ENCODE data around the gene GPD1.
"Not testable (repeated sequence)": the region's sequence is repeated elsewhere in the genome, so short reads cannot be mapped to it uniquely, and the experiment has no call there.

The GPD1 gene

DNA sequence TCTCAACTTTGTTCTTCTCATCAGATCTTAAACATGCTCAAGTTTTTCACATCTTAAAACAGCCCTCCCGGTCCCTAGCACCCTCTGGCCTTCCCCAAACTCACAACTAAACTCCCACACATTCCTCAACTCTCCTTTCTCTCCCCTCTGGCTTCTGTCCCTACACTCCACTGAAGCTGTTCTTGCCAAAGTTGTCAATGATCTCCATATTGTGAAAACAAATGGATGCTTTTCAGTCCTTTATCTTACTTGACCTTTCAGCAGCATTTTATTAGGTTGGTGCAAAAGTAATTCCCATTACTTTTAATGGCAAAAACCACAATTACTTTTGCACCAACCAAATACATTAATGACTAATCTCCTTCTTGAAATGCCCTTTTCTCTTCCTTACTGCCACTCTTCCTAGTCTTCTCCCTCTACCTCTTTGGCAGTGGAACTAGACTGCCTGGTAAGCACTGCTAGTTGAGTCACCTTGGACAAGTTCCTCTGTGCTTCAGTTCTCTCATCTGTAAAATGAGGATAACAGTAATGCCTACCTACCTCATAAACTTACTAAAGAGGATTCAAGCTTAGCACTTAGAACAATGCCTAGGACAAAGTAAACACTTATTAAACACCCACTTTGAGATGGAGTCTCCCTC is 47.4 kb downstream of the GPD1 start:
- H3K9me3 Mint-ChIP-seq = no peaks in the 10 kb centered on the region
- no peaks in the 10 kb centered on the region for H3K27me3 Mint-ChIP-seq (ENCODE audit: low read depth)
- no peak overlapping the region for H3K27ac Mint-ChIP-seq
- H3K36me3 Mint-ChIP-seq (ENCODE audit: low read depth) = no peaks in the 10 kb centered on the region
- peaks cover 10% of the 10 kb centered on the region for H3K4me1 Mint-ChIP-seq (ENCODE audit: low read depth)
- H3K4me3 Mint-ChIP-seq = no peak overlapping the region

GRCh38 chr12:50154947-50155346 is 51.1 kb downstream of the GPD1 start:
- H3K36me3 Mint-ChIP-seq (ENCODE audit: low read depth); H3K27ac Mint-ChIP-seq; H3K9me3 Mint-ChIP-seq; H3K27me3 Mint-ChIP-seq (ENCODE audit: low read depth); H3K4me3 Mint-ChIP-seq: not testable (repeated sequence)
- H3K4me1 Mint-ChIP-seq (ENCODE audit: low read depth) = peaks cover 15% of the 10 kb centered on the region

DNA sequence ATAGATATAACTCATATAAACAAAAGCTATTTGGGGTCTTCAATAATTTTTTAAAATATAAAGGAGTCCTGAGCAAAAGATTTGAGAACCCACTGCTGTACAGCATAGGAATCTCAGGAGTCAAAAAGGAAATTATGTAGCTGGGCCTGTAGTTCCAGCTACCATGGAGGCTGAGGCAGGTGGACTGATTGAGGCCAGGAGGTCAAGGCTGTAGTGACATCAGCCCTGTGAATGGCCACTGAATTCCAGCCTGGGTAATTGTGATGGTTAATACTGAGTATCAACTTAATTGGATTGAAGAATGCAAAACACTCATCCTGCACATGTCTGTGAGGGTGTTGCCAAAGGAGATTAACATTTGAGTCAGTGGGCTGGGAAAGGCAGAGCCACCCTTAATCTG is 52.8 kb downstream of the GPD1 start:
- H3K9me3 Mint-ChIP-seq = no peaks in the 10 kb centered on the region

DNA sequence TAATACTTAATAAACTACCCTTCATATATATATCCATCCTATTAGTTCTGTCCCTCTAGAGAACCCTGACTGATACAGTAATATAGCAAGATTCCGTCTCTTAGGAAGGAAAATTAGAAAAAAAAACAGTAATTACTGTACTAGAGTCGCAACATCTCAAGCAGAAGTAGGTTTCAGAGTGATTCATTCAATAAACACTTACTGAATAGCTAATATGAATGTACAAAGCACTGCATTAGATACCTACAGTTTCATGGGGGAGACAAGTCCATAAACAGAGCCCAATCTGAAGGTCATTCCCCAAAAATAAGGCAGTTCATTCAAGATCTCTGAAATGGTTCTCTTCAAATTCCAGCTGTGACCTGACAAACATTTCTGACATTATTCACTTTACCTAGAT is 53.5 kb downstream of the GPD1 start:
- H3K27ac Mint-ChIP-seq = no peak overlapping the region
- no peaks in the 10 kb centered on the region for H3K27me3 Mint-ChIP-seq (ENCODE audit: low read depth)
- H3K36me3 Mint-ChIP-seq (ENCODE audit: low read depth) = peaks cover 6% of the 10 kb centered on the region
- peaks cover 17% of the 10 kb centered on the region for H3K4me1 Mint-ChIP-seq (ENCODE audit: low read depth)
- H3K4me3 Mint-ChIP-seq = no peak overlapping the region
- no peaks in the 10 kb centered on the region for H3K9me3 Mint-ChIP-seq

More for the DNA sequence above, 52.8 kb downstream of the GPD1 start:
- H3K36me3 Mint-ChIP-seq (ENCODE audit: low read depth) = peaks cover 6% of the 10 kb centered on the region
- no peaks in the 10 kb centered on the region for H3K27me3 Mint-ChIP-seq (ENCODE audit: low read depth)
- H3K27ac Mint-ChIP-seq = no peak overlapping the region
- no peak overlapping the region for H3K4me3 Mint-ChIP-seq
- peaks cover 16% of the 10 kb centered on the region for H3K4me1 Mint-ChIP-seq (ENCODE audit: low read depth)

GRCh38 chr12:50160643-50161042 is 56.8 kb downstream of the GPD1 start:
- Mint-ChIP-seq H3K4me3 (no peak overlapping the region), H3K4me1 (ENCODE audit: low read depth) (peaks cover 25% of the 10 kb centered on the region), H3K27me3 (ENCODE audit: low read depth) (no peaks in the 10 kb centered on the region), H3K27ac (no peak overlapping the region), H3K9me3 (no peaks in the 10 kb centered on the region), H3K36me3 (ENCODE audit: low read depth) (peaks cover 7% of the 10 kb centered on the region)
